ENCODE data around the gene RALGAPA2. TPM values are rescaled to one million over a fixed set of nuclear protein-coding genes. Genes with fewer than 3 reads are reported as not detected.

Gene RALGAPA2
- total RNA-seq, 1 donor from 2014 or later = 21.0 TPM

- Histone ChIP-seq H3K27me3 (ENCODE audit: low read depth) (no peaks in the 10 kb centered on the region), H3K4me1 (peaks cover 44% of the 10 kb centered on the region), H3K27ac (replicated peaks) (no peak overlapping the region), H3K36me3 (no peaks in the 10 kb centered on the region), H3K4me3 (no peak overlapping the region), H3K9me3 (replicated peaks) (no peaks in the 10 kb centered on the region)
- DNase-seq = no peak
- no peak for TF ChIP-seq CTCF (IDR thresholded peaks at IDR 0.05; ENCODE audit: borderline replicate concordance)
- intact Hi-C loops (cut with micrococcal nuclease) = no loop called here
These were observed 28.9 kb upstream of the RALGAPA2 start for GRCh38 chr20:20741087-20742045.

- no peak for DNase-seq
- Histone ChIP-seq H3K27ac (replicated peaks) (no peak overlapping the region), H3K27me3 (ENCODE audit: low read depth) (no peaks in the 10 kb centered on the region), H3K4me1 (peaks cover 44% of the 10 kb centered on the region), H3K9me3 (replicated peaks) (no peaks in the 10 kb centered on the region), H3K4me3 (no peak overlapping the region), H3K36me3 (no peaks in the 10 kb centered on the region)
- intact Hi-C loops (cut with micrococcal nuclease) = no loop called here
- TF ChIP-seq CTCF (IDR thresholded peaks at IDR 0.05; ENCODE audit: borderline replicate concordance) = no peak
These were observed 28.1 kb upstream of the RALGAPA2 start for GRCh38 chr20:20740541-20740940.

GRCh38 chr20:20737158-20737557 lies 24.7 kb upstream of the RALGAPA2 start:
- DNase-seq = no peak
- Histone ChIP-seq H3K4me3 (no peak overlapping the region), H3K4me1 (peaks cover 38% of the 10 kb centered on the region), H3K27ac (replicated peaks) (no peak overlapping the region), H3K9me3 (replicated peaks) (no peaks in the 10 kb centered on the region), H3K36me3 (no peaks in the 10 kb centered on the region), H3K27me3 (ENCODE audit: low read depth) (no peaks in the 10 kb centered on the region)
- intact Hi-C loops (cut with micrococcal nuclease) = no loop called here
- no peak for TF ChIP-seq CTCF (IDR thresholded peaks at IDR 0.05; ENCODE audit: borderline replicate concordance)

- no peaks in the 10 kb centered on the region for H3K9me3 ChIP-seq (replicated peaks)
- H3K27ac ChIP-seq (replicated peaks) = no peak overlapping the region
- peaks cover 40% of the 10 kb centered on the region for H3K4me1 ChIP-seq
- no peaks in the 10 kb centered on the region for H3K36me3 ChIP-seq
- no peaks in the 10 kb centered on the region for H3K27me3 ChIP-seq (ENCODE audit: low read depth)
- no peak overlapping the region for H3K4me3 ChIP-seq
- no peak for TF ChIP-seq CTCF (IDR thresholded peaks at IDR 0.05; ENCODE audit: borderline replicate concordance)
- no peak for DNase-seq
- intact Hi-C loops (cut with micrococcal nuclease) = no loop called here
These were observed 23.9 kb upstream of the RALGAPA2 start for GRCh38 chr20:20736303-20736702.

- Histone ChIP-seq H3K27ac (replicated peaks) (no peak overlapping the region), H3K27me3 (ENCODE audit: low read depth) (no peaks in the 10 kb centered on the region), H3K9me3 (replicated peaks) (no peaks in the 10 kb centered on the region), H3K4me1 (peaks cover 38% of the 10 kb centered on the region), H3K36me3 (no peaks in the 10 kb centered on the region), H3K4me3 (no peak overlapping the region)
- no peak for TF ChIP-seq CTCF (IDR thresholded peaks at IDR 0.05; ENCODE audit: borderline replicate concordance)
- no peak for DNase-seq
- intact Hi-C loops (cut with micrococcal nuclease) = no loop called here
These were observed 22.1 kb upstream of the RALGAPA2 start for GRCh38 chr20:20734475-20734948.
